Activated B cell treated with CpG ODN at 0.5 μM for 24 hours (primary cell): ENCODE results near the gene DNAJC17. TPM values are rescaled to one million over a fixed set of nuclear protein-coding genes. Genes with fewer than 3 reads are reported as not detected.

ENCODE experiments used
- ATAC-seq: fragments of 200-7000 bp; cut with Tn5 transposase; one replicate; pipeline ENCODE4 v1.10.0; 2021; ENCODE audit warnings: low read depth, mild to moderate bottlenecking, moderate library complexity
- CTCF ChIA-PET: fragments of 350-600 bp; sonication (Branson Sonifier 250); formaldehyde crosslinking; loops from one replicate; lab custom pipeline; 2021; ENCODE audit warnings: antibody characterized with exemption; lab: Charles Lee
- POLR2A ChIA-PET: fragments of 350-600 bp; sonication (Branson Sonifier 250); formaldehyde crosslinking; loops from one replicate; lab custom pipeline; 2021; ENCODE audit warnings: antibody characterized with exemption; lab: Charles Lee
- DNase-seq: peaks from one replicate; pipeline ENCODE4 v3.0.0; 2022
- H3K27ac Mint-ChIP-seq: one replicate; pipeline ENCODE4 v1.8.0; 2020; ENCODE audit warnings: mixed read lengths
- H3K27me3 Mint-ChIP-seq: one replicate; pipeline ENCODE4 v1.8.0; 2021; ENCODE audit warnings: mixed read lengths
- H3K36me3 Mint-ChIP-seq: one replicate; pipeline ENCODE4 v1.8.0; 2021; ENCODE audit warnings: low read depth, mixed read lengths
- H3K4me1 Mint-ChIP-seq: one replicate; pipeline ENCODE4 v1.8.0; 2021; ENCODE audit warnings: mixed read lengths
- H3K4me3 Mint-ChIP-seq: one replicate; pipeline ENCODE4 v1.8.0; 2020; ENCODE audit warnings: mild to moderate bottlenecking, mixed read lengths
- H3K9me3 Mint-ChIP-seq: one replicate; pipeline ENCODE4 v1.8.0; 2020; ENCODE audit warnings: mixed read lengths
- CTCF ChIP-seq: fragments of 200-600 bp; IDR thresholded peaks from one replicate; pipeline ENCODE4 v1.8.0; 2022; ENCODE audit warnings: antibody characterized with exemption, mild to moderate bottlenecking
- intact Hi-C: fragments of 100-400 bp; cut with micrococcal nuclease; formaldehyde crosslinking; loops from one replicate; pipeline ENCODE4 v1.15.1; 2024
- total RNA-seq: library from RNA; stranded (reverse); gene quantifications from 2 replicates; pipeline ENCODE4 v1.2.3, GENCODE V29; 2022

The DNAJC17 gene
- 43.1 and 51.0 TPM in 2 replicates for total RNA-seq

- H3K27ac Mint-ChIP-seq: peak within 1 kb of the TSS; percentile 100
- peaks cover 24% of the 10 kb centered on the region for H3K4me1 Mint-ChIP-seq
- no peaks in the 10 kb centered on the region for H3K9me3 Mint-ChIP-seq
- CTCF ChIA-PET: interaction anchor here (1.5 to 2.0 kb wide), 3 partner anchors 8 to 87 kb away, joined by 3 to 7 read pairs (median 5); partner anchors contain the start of gene VPS18
- POLR2A ChIA-PET: interaction anchor here (0.8 to 2.1 kb wide), 10 partner anchors 25 to 238 kb away, joined by 3 to 17 read pairs (median 3); partner anchors contain the start of genes C15orf62, CHAC1, RAD51 and RPUSD2
- TF ChIP-seq CTCF: no peak
- H3K36me3 Mint-ChIP-seq: peaks cover 34% of the 10 kb centered on the region
- intact Hi-C loops: loop anchor here (1.0 to 2.0 kb wide), 11 partner anchors 37 to 646 kb away; partner anchors contain the start of genes BAHD1, BUB1B, C15orf62 and CCDC32
- peak within 1 kb of the TSS; percentile 99 for H3K4me3 Mint-ChIP-seq
- DNase-seq: peak; percentile 87
- peak; percentile 96 for ATAC-seq
- no peaks in the 10 kb centered on the region for H3K27me3 Mint-ChIP-seq
Observed at GRCh38 chr15:40807028-40807887, at the start of gene DNAJC17, which contains the start of gene ZFYVE19. Gene DNAJC17, minus strand, starts transcription at chr15:40807473. Its CDS starts 27 bp downstream, at chr15:40807446. Gene ZFYVE19, plus strand, starts transcription at chr15:40807089. Its CDS starts 501 bp downstream, at chr15:40807590.

- ChIA-PET POLR2A (interaction anchor here (1.5 kb wide), 1 partner anchor 35 kb away, joined by 6 read pairs; no protein-coding TSS in a partner anchor), CTCF (interaction anchor here (0.6 to 6.7 kb wide), 11 partner anchors 10 to 329 kb away, joined by 3 to 203 read pairs (median 21); partner anchors contain the start of genes RHOV, SPINT1 and VPS18)
- Mint-ChIP-seq H3K27ac (no peak overlapping the region), H3K27me3 (no peaks in the 10 kb centered on the region), H3K36me3 (peaks cover 16% of the 10 kb centered on the region), H3K9me3 (no peaks in the 10 kb centered on the region), H3K4me1 (peaks cover 8% of the 10 kb centered on the region), H3K4me3 (no peak overlapping the region)
- TF ChIP-seq CTCF: no peak
- intact Hi-C loops: loop anchor here (1.0 kb wide), 4 partner anchors 18 to 329 kb away; partner anchors contain the start of genes RHOV and VPS18
- DNase-seq (no peak), ATAC-seq (no peak)
Observed at GRCh38 chr15:40856746-40857145, 49.5 kb upstream of the DNAJC17 start.

DNA sequence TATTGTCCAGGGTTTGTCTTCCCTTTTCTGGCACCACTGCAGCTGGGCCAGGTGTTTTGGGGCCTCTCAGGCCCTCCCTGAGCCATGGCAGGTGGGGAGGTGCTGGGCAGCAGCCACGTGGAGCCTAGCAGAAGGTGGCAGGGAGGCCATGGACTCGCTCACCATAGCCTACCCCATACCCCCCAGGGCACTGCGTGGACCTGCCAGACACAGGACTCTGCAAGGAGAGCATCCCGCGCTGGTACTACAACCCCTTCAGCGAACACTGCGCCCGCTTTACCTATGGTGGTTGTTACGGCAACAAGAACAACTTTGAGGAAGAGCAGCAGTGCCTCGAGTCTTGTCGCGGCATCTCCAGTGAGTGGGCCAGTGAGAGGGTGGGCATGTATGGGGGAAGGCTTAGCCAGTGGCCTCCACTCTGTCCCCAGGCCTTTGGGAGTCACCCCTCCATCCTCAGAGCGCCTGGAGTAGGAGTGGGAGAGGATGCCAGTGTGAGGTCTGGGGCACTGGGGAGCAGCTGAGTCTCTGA lies 48.5 kb upstream of the DNAJC17 start:
- TF ChIP-seq CTCF: no peak
- intact Hi-C loops: no loop called here
- ChIA-PET POLR2A (interaction anchor here (1.4 kb wide), 1 partner anchor 38 kb away, joined by 3 read pairs; the partner anchor contains the start of gene VPS18), CTCF (interaction anchor here (0.6 to 6.7 kb wide), 5 partner anchors 35 to 586 kb away, joined by 4 to 203 read pairs (median 15); partner anchors contain the start of gene VPS18)
- no peak overlapping the region for H3K4me3 Mint-ChIP-seq
- DNase-seq (no peak), ATAC-seq (no peak)
- no peaks in the 10 kb centered on the region for H3K27me3 Mint-ChIP-seq
- no peaks in the 10 kb centered on the region for H3K9me3 Mint-ChIP-seq
- peaks cover 8% of the 10 kb centered on the region for H3K4me1 Mint-ChIP-seq
- H3K27ac Mint-ChIP-seq: no peak overlapping the region
- H3K36me3 Mint-ChIP-seq: peaks cover 19% of the 10 kb centered on the region

GRCh38 chr15:40854161-40854560 lies 46.9 kb upstream of the DNAJC17 start:
- CTCF ChIA-PET: interaction anchor here (5.7 kb wide), 1 partner anchor 37 kb away, joined by 139 read pairs; no protein-coding TSS in a partner anchor
- H3K36me3 Mint-ChIP-seq: peaks cover 22% of the 10 kb centered on the region
- no peak overlapping the region for H3K4me3 Mint-ChIP-seq
- peaks cover 6% of the 10 kb centered on the region for H3K4me1 Mint-ChIP-seq
- H3K27ac Mint-ChIP-seq: no peak overlapping the region
- DNase-seq (no peak), ATAC-seq (no peak)
- POLR2A ChIA-PET: interaction anchor here (1.4 kb wide), 1 partner anchor 40 kb away, joined by 3 read pairs; the partner anchor contains the start of gene VPS18
- no peaks in the 10 kb centered on the region for H3K27me3 Mint-ChIP-seq
- TF ChIP-seq CTCF: no peak
- intact Hi-C loops: no loop called here
- no peaks in the 10 kb centered on the region for H3K9me3 Mint-ChIP-seq
